Measurements from ENCODE around the gene PRKCE. TPM values are rescaled to one million over a fixed set of nuclear protein-coding genes. Genes with fewer than 3 reads are reported as not detected.

PRKCE gene
- total RNA-seq, 1 experiment from 2014 or later, result 2.4 TPM

DNA sequence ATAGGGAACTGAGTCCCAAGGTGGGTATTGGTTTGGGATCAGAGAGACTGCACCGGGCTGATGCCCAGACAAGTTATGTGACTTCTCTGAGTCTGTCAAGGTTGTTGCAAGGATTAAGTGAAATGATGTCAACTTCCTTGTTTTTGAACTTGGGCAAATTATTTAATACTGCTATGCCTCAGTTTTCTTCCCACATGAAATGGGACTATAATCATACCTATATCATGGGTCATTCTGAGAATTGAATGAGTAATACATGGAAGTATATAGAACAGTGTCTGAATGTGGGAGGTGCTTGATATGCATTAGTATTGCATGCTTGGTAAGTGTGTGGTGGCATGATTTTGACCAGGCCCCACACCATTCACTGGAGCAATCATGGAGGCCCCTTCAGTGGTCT lies 99.0 kb downstream of the PRKCE start:
- Histone ChIP-seq H3K4me3 (ENCODE audit: low read depth, low read length, poor library complexity, severe bottlenecking) (no peak overlapping the region), H3K36me3 (ENCODE audit: insufficient read depth, low read length, poor library complexity, severe bottlenecking) (no peaks in the 10 kb centered on the region), H3K27ac (ENCODE audit: low read depth, low read length, poor library complexity, severe bottlenecking) (no peak overlapping the region), H3K27me3 (replicated peaks; ENCODE audit: insufficient read depth, low read depth, low read length, poor library complexity) (no peaks in the 10 kb centered on the region), H3K4me1 (ENCODE audit: insufficient read depth, low read length, poor library complexity, severe bottlenecking) (no peaks in the 10 kb centered on the region), H3K9me3 (ENCODE audit: low read depth, low read length, poor library complexity, severe bottlenecking) (no peaks in the 10 kb centered on the region)
- DNase-seq (ENCODE audit: low spot score), result no peak
- POLR2A ChIA-PET (ENCODE audit: low non-redundant PET), result no interaction called here
- no TSS peak for BruUV-seq (replicated peaks)
- TF ChIP-seq, protein P1, sequence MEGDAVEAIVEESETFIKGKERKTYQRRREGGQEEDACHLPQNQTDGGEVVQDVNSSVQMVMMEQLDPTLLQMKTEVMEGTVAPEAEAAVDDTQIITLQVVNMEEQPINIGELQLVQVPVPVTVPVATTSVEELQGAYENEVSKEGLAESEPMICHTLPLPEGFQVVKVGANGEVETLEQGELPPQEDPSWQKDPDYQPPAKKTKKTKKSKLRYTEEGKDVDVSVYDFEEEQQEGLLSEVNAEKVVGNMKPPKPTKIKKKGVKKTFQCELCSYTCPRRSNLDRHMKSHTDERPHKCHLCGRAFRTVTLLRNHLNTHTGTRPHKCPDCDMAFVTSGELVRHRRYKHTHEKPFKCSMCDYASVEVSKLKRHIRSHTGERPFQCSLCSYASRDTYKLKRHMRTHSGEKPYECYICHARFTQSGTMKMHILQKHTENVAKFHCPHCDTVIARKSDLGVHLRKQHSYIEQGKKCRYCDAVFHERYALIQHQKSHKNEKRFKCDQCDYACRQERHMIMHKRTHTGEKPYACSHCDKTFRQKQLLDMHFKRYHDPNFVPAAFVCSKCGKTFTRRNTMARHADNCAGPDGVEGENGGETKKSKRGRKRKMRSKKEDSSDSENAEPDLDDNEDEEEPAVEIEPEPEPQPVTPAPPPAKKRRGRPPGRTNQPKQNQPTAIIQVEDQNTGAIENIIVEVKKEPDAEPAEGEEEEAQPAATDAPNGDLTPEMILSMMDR (conservative IDR thresholded peaks at IDR 0.05; ENCODE audit: low read depth, low read length), result no peak
- TF ChIP-seq EZH2 (IDR thresholded peaks at IDR 0.05; ENCODE audit: borderline replicate concordance, low read depth, low read length, poor library complexity, severe bottlenecking), result no peak
- CTCF ChIA-PET, result no interaction called here
- intact Hi-C loops (cut with micrococcal nuclease; ENCODE audit: unreplicated experiment), result no loop called here

DNA sequence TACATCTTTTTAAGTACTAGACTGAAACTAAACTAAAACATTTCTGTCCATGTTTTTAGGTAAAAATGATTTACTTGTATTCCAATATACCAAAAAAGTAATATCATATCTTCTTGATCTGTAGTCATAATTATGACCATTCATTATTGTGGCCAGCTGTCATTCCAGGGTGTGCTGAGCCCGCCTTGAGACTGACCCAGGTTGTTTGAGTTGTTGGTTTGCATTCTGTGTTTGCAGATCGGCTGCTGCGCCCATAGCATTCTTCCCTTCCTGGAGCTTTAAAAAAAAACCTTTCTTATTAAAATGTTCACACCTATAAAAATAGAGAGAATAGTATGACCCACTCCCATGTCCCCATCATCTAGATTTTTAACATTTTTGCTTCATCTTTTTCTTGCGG lies 101.9 kb downstream of the PRKCE start:
- ChIA-PET POLR2A (ENCODE audit: low non-redundant PET) (no interaction called here), CTCF (no interaction called here)
- no peak overlapping the region for H3K27ac ChIP-seq (ENCODE audit: low read depth, low read length, poor library complexity, severe bottlenecking)
- no peak overlapping the region for H3K4me3 ChIP-seq (ENCODE audit: low read depth, low read length, poor library complexity, severe bottlenecking)
- no peaks in the 10 kb centered on the region for H3K4me1 ChIP-seq (ENCODE audit: insufficient read depth, low read length, poor library complexity, severe bottlenecking)
- no peak for TF ChIP-seq EZH2 (IDR thresholded peaks at IDR 0.05; ENCODE audit: borderline replicate concordance, low read depth, low read length, poor library complexity, severe bottlenecking)
- DNase-seq (ENCODE audit: low spot score), result no peak
- intact Hi-C loops (cut with micrococcal nuclease; ENCODE audit: unreplicated experiment), result no loop called here
- BruUV-seq (replicated peaks), result no TSS peak
- no peaks in the 10 kb centered on the region for H3K9me3 ChIP-seq (ENCODE audit: low read depth, low read length, poor library complexity, severe bottlenecking)
- no peaks in the 10 kb centered on the region for H3K27me3 ChIP-seq (replicated peaks; ENCODE audit: insufficient read depth, low read depth, low read length, poor library complexity)
- no peaks in the 10 kb centered on the region for H3K36me3 ChIP-seq (ENCODE audit: insufficient read depth, low read length, poor library complexity, severe bottlenecking)

DNA sequence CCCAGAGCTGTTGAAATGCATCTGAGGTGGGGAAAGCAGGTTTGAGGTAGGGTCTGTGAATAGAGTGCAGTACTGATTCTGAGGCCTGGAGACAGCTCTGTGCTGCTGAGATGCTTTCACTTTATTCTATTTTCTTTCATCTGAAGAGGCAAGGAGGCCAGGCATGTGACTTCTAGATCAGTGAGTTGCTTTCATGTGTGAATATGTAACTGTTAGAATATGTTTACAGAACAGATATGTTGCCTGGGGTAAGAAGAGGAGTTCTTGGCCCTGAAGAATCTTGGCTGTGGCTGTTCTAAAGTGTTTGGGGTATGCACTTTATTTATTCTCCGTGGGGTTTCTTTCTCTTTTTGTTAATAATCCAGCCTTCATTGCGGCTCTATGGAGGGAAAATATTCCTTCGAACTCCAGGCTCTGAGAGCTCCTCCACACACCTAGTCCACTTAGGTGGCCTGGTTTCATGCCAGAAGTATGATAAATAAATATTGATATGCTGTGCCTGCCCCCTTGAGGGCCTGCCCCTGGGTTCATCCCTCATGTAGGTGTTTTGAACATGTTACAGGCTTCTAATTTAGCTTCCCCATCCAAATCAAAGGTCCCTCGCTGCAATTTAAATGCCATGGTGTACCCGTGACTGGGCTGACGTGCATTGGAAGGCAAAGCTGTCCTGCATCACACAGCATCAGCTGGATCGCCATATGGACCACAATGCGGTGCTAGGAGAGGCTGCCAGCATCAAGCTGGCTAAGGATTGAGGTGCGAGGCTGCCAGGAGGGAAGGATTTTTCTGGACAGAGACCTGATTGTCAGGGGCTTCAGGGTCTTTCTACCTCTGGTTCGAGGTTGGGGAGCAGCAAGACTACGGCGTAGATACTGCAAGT lies 102.9 kb downstream of the PRKCE start:
- intact Hi-C loops (cut with micrococcal nuclease; ENCODE audit: unreplicated experiment), result no loop called here
- POLR2A ChIA-PET (ENCODE audit: low non-redundant PET), result no interaction called here

More for the DNA sequence above, 102.9 kb downstream of the PRKCE start:
- Histone ChIP-seq H3K36me3 (ENCODE audit: insufficient read depth, low read length, poor library complexity, severe bottlenecking) (no peaks in the 10 kb centered on the region), H3K27ac (ENCODE audit: low read depth, low read length, poor library complexity, severe bottlenecking) (no peak overlapping the region), H3K4me3 (ENCODE audit: low read depth, low read length, poor library complexity, severe bottlenecking) (no peak overlapping the region), H3K4me1 (ENCODE audit: insufficient read depth, low read length, poor library complexity, severe bottlenecking) (no peaks in the 10 kb centered on the region), H3K9me3 (ENCODE audit: low read depth, low read length, poor library complexity, severe bottlenecking) (no peaks in the 10 kb centered on the region), H3K27me3 (replicated peaks; ENCODE audit: insufficient read depth, low read depth, low read length, poor library complexity) (no peaks in the 10 kb centered on the region)
- no TSS peak for BruUV-seq (replicated peaks)
- DNase-seq (ENCODE audit: low spot score), result no peak
- TF ChIP-seq, protein P1 (conservative IDR thresholded peaks at IDR 0.05; ENCODE audit: low read depth, low read length), result no peak
- TF ChIP-seq EZH2 (IDR thresholded peaks at IDR 0.05; ENCODE audit: borderline replicate concordance, low read depth, low read length, poor library complexity, severe bottlenecking), result no peak
- CTCF ChIA-PET, result no interaction called here
